Mucosa of rectum (tissue), 2 donors: ENCODE measurements around the gene NINJ2.

Experiments used
- H3K27ac ChIP-seq, 2 donors: one replicate each; pipeline ENCODE4 v1.7.0; 2013; ENCODE audit warnings: inconsistent platforms in 2 of 2, low read depth in 2 of 2, low read length in 2 of 2
- H3K27me3 ChIP-seq, 2 donors: one replicate each; pipeline ENCODE4 v1.7.0; 2013; ENCODE audit warnings: low read length in 2 of 2; ENCODE audit not compliant: control insufficient read depth in 2 of 2, insufficient read depth in 2 of 2
- H3K36me3 ChIP-seq, 2 donors: one replicate each; pipeline ENCODE4 v1.7.0; 2013; ENCODE audit warnings: low read length in 2 of 2; ENCODE audit not compliant: control insufficient read depth in 2 of 2, insufficient read depth in 2 of 2
- H3K4me1 ChIP-seq, 2 donors: one replicate each; pipeline ENCODE4 v1.7.0; 2013; ENCODE audit warnings: low read length in 2 of 2, mild to moderate bottlenecking in 1 of 2; ENCODE audit not compliant: control insufficient read depth in 2 of 2, insufficient read depth in 2 of 2
- H3K4me3 ChIP-seq, 2 donors: one replicate each; pipeline ENCODE4 v1.7.0; 2013; ENCODE audit warnings: low read length in 2 of 2
- H3K9ac ChIP-seq, 2 donors: one replicate each; pipeline ENCODE4 v1.7.0; 2013; ENCODE audit warnings: low read length in 2 of 2, low read depth in 1 of 2, mild to moderate bottlenecking in 1 of 2
- H3K9me3 ChIP-seq, 2 donors: one replicate each; pipeline ENCODE4 v1.7.0; 2013; ENCODE audit warnings: low read length in 2 of 2; ENCODE audit not compliant: control insufficient read depth in 2 of 2
- donor health status: healthy.
- donor health status: Normal muscosa, but diverticular disease.

The NINJ2 gene

DNA sequence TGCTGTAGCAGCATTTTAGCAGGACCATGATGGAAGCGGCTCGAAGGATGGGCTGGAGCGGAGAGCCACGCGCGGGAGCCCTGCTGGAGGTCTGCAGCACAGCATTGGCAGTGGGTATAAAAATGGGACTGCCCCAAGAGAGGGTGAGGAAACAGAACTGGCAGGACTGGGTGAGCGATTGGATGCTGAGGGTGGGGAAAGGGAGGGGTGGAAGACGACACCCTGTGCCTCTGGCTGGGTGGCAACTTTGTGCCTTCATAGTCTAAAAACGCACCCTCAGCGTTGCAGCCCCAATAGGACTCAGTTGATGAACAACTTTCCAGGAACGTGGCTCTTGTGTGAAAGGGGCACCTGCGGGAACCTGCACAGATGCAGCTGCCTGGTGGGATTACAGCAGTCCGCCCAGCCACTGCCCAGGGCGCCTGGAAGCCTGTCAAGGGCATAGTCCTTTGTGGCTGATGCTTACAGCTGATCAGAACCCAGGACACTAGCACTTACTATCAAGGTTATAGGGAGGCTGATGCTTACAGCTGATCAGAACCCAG is 73.0 kb downstream of the NINJ2 start:
- no peak overlapping the region for H3K27ac ChIP-seq
- H3K27me3 ChIP-seq, result no peaks in the 10 kb centered on the region
- no peaks in the 10 kb centered on the region for H3K4me1 ChIP-seq
- H3K36me3 ChIP-seq, result no peaks in the 10 kb centered on the region
- no peaks in the 10 kb centered on the region for H3K9me3 ChIP-seq
- no peak overlapping the region for H3K4me3 ChIP-seq
- no peak overlapping the region for H3K9ac ChIP-seq

- no peaks in the 10 kb centered on the region for H3K4me1 ChIP-seq
- no peaks in the 10 kb centered on the region for H3K36me3 ChIP-seq
Measured at GRCh38 chr12:588646-589045, 74.6 kb downstream of the NINJ2 start.

GRCh38 chr12:588024-588322 is 75.3 kb downstream of the NINJ2 start:
- Histone ChIP-seq H3K4me1 (no peaks in the 10 kb centered on the region), H3K27me3 (no peaks in the 10 kb centered on the region), H3K9ac (no peak overlapping the region), H3K4me3 (no peak overlapping the region), H3K27ac (no peak overlapping the region), H3K36me3 (no peaks in the 10 kb centered on the region), H3K9me3 (no peaks in the 10 kb centered on the region)

More at GRCh38 chr12:588646-589045, 74.6 kb downstream of the NINJ2 start:
- Histone ChIP-seq H3K27ac (no peak overlapping the region), H3K9me3 (no peaks in the 10 kb centered on the region), H3K27me3 (no peaks in the 10 kb centered on the region), H3K9ac (no peak overlapping the region), H3K4me3 (no peak overlapping the region)

DNA sequence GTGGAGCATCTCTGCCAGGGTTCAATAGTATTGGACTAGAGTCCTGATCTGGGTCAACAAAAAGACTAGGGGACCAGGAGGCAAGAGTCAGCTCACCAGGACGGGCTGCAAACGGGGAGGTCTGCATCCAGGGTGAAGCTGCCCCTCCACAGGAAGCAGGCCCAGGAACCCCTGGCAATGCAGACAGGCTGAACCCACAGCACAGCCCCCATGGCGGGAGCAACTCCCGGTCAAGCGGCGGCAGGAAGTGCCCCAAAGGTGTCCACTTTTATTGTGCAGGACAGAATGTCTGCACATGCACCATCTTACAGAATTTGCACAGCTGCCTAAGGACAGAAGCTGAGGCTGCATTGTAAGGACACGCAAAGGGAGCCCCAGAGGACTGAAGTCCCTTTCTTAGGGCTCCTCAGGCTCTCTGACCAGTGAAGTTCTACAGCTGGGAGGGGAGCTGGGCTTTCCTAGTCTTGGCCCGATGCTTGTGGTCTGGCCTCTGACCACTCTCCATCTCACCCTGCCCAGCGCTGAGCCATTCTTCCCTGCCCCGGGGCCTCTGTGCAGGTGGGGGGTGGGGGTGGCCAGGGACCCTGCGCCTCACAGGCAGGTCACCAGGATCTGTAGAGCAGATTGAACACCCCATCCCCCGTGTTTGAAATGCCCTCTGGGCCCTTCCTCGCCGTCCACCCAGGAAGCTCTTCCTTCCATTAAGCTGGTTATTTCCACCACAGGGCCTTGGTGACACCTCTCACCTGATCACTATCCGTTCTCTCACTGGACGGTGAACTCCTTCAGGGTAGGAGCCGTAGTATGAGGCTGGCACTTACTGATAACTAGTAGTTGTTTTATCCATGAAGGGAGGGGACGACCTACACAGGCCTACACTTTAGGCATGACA is 75.9 kb downstream of the NINJ2 start:
- Histone ChIP-seq H3K4me1 (no peaks in the 10 kb centered on the region), H3K9me3 (no peaks in the 10 kb centered on the region), H3K4me3 (no peak overlapping the region), H3K9ac (no peak overlapping the region), H3K27me3 (no peaks in the 10 kb centered on the region), H3K27ac (no peak overlapping the region), H3K36me3 (no peaks in the 10 kb centered on the region)

DNA sequence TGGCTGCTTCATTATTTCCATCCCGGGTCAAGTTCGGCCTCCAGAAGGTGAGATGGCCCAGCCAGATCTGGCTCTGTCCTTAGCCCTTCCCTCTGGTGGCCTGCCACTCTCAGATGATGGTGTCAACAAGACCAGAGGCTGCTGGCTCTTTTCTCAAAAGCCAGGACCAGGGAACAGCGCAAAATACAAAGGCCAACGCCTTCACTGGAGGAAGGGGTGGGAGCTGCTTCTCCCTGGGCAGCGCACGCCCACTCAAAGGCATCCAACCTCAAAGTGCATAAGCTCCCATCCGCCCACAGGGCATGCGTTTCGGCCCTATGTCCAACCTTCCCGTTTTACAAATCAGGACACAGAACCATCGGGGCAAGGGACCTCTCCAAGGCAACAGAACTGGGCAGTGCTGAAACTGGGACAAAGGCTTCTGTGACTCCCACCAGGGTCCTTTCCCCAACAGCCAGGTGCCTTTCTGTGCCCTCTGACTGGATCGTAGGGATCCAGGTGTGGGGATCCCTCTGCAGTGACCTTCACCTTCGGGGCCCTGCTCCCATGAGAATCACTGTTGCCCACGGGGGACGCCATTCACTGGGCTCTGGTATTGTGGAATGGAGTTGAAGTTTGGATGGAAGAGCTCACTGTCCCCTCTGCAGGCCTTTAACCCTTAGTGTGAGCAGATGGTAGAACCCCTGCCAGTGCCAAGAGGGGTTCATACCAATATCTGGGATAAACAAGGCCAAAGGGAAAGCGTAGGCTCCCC is 76.8 kb downstream of the NINJ2 start:
- Histone ChIP-seq H3K27ac (no peak overlapping the region), H3K9me3 (no peaks in the 10 kb centered on the region), H3K4me1 (no peaks in the 10 kb centered on the region), H3K4me3 (no peak overlapping the region), H3K36me3 (no peaks in the 10 kb centered on the region), H3K9ac (no peak overlapping the region), H3K27me3 (no peaks in the 10 kb centered on the region)

DNA sequence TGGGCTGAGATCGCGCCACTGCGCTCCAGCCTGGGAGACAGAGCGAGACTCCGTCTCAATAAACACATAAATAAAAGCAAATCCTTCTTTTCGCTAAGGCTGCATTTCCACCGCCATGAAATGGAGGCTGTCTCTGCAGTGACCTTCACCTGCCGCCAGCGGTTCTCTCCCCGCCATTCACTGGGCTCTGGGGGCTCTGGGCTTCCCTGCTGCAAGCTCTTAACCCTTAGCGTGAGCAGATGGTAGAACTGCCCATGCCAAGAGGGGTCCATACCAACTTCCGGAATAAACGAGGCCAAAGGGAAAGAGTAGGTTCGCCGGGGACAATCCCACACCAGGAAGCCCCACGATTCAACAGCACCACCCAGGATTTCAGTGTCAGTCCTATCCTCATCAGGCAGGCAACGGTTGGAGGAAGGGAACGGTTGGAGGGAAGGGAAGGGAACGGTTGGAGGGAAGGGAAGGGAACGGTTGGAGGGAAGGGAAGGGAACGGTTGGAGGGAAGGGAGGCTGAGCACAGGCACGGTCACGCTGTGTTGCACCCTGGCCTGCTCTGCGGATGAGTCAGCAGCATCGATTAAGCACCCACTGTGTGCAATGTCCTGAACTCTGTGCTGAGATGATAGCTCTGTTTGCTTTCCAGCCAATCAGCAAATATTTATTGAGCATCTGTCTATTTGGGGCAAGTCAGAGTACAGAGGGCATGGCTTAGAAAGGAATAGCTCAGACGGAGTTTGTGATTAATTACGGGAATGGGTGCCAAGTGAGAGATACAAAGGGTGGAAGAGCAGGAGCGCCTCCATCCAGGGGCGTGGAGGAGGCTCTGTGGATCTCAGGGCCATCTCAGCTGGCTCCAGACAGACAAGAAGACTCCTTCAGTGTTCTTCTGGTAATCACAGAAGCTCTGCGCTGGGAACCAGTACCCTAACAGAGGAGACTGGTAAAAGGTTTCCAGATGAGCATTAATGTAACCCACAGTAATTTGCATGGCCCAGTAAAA is 77.9 kb downstream of the NINJ2 start:
- no peaks in the 10 kb centered on the region for H3K36me3 ChIP-seq

GRCh38 chr12:583251-583869 is 79.9 kb downstream of the NINJ2 start:
- H3K4me3 ChIP-seq, result no peak overlapping the region
- H3K27ac ChIP-seq, result no peak overlapping the region
- H3K9ac ChIP-seq, result no peak overlapping the region
- no peaks in the 10 kb centered on the region for H3K9me3 ChIP-seq
- H3K4me1 ChIP-seq, result no peaks in the 10 kb centered on the region
- H3K36me3 ChIP-seq, result no peaks in the 10 kb centered on the region
- H3K27me3 ChIP-seq, result no peaks in the 10 kb centered on the region

More for the DNA sequence above, 77.9 kb downstream of the NINJ2 start:
- H3K27ac ChIP-seq, result no peak overlapping the region
- H3K9ac ChIP-seq, result no peak overlapping the region
- no peaks in the 10 kb centered on the region for H3K27me3 ChIP-seq
- no peaks in the 10 kb centered on the region for H3K4me1 ChIP-seq
- no peaks in the 10 kb centered on the region for H3K9me3 ChIP-seq
- no peak overlapping the region for H3K4me3 ChIP-seq

GRCh38 chr12:581746-582145 is 81.5 kb downstream of the NINJ2 start:
- H3K27me3 ChIP-seq, result no peaks in the 10 kb centered on the region
- no peak overlapping the region for H3K27ac ChIP-seq
- no peaks in the 10 kb centered on the region for H3K4me1 ChIP-seq
- H3K9ac ChIP-seq, result no peak overlapping the region
- H3K4me3 ChIP-seq, result no peak overlapping the region
- no peaks in the 10 kb centered on the region for H3K9me3 ChIP-seq
- H3K36me3 ChIP-seq, result no peaks in the 10 kb centered on the region

- Histone ChIP-seq H3K9ac (no peak overlapping the region), H3K4me3 (no peak overlapping the region), H3K36me3 (no peaks in the 10 kb centered on the region), H3K4me1 (peaks cover 0 to 4% of the 10 kb centered on the region in 2 donors), H3K27me3 (no peaks in the 10 kb centered on the region), H3K9me3 (no peaks in the 10 kb centered on the region), H3K27ac (no peak overlapping the region)
Measured at GRCh38 chr12:581321-581720, 81.9 kb downstream of the NINJ2 start.
